ENCODE measurements around the gene MMP10.

Gene MMP10

DNA sequence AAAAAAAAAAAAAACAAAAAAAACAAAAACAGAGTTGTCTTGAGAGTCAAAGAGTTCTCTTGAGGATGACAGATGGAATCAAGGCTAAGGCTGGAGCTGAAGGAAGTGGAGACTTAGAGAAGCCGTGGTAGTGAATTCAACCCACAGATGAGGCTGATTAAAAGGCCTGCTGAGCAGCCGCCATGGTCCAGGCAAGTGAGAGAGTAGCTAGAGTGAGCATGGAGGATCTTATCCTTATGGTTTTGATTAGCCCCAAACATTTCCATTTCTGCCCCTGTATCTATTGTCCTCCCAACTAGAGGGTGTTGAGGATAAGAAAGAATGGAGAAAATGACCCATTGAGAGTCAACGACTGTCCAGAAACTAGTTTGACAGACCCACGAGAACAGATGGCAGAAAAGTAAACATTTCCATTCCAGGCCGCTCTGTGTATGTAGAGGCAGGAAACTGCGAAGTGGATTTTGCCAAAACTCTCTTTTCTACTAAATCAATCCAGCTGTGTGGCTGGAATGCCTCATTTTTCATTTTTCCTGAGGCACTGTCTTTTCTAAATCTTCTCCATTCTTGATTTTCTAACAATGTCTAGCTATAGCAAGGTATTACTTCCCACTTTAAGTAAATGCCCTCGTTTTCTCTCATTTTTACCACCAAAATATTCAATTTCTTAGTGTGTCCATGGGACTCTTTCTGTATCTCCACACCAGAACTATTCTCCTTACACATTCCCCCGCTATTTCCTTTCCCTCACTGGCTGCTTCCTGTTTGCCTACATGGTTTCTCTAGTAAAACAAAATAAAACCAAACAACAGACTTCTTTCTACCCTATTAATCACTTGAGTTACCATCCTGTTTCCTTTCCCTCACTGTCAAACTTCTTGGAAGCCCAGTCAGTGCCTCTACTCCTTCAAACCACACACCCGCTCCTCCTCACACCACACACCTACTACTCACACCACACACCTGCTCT is 50.3 kb downstream of the MMP10 start:
- DNase-seq, result no peak

DNA sequence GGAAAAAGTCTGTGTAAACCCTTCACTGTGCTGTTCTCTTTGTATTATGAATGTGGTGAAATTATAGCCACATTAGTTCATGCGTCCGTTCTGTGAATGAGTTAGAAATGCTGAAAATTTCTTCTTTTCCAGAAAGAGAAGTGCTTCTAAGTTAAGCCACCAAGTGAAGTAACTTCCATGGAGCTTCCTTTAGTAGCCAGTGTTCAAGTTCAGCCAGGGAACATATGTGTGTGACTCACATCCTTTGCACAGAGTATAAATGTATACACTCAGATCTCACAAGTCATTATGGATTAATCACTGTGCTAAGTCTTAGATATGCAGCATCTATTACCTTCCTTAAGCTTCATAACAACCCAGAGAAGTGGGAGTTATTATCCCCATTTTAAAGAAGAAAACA is 52.5 kb downstream of the MMP10 start:
- no peak for DNase-seq

- no peak for DNase-seq
These were observed 55.4 kb downstream of the MMP10 start, which contains the start of gene MMP8 for GRCh38 chr11:102724904-102725500. MMP8 (minus strand) TSS chr11:102724954; CDS start chr11:102724855, 99 bp downstream.

- DNase-seq, result no peak
These were observed 57.6 kb downstream of the MMP10 start for GRCh38 chr11:102722821-102723220.
